Measurements from ENCODE around the gene ATG3. TPM values are rescaled to one million over a fixed set of nuclear protein-coding genes. Genes with fewer than 3 reads are reported as not detected.

ATG3 gene
- total and polyA plus RNA-seq, 2 of the 8 experiments (the other 6 are each of a cell fraction or from before 2014, with no cell fraction given), result 27.3 to 55.3 TPM

DNA sequence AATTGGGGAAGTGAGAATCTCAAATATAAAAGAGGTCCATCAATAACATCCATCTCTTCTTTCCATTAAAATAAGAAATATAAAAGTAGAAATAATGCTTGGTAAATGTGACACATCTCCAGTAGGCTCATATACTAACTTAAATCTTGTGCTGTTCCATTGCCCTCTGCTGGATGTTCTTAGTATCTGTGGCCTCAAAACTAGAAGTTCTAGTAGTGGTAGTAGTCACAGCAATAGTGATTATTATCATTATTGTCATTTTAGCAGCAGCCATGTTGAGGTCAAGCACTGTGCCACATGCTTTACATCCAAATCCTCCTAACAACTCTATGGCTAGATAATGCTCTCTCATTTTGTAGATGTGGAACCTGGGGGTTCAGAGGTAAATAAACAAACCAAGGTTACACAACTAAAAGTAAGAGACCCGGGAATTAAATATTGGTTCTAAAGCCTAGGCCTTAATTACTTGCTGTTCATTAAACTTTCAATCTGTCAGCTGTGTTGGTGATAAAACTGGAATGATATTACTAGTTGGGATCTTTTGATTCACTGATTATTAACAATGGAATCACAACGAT is 42.2 kb downstream of the ATG3 start:
- no peaks in the 10 kb centered on the region for H4K20me1 ChIP-seq (replicated peaks in 1 of 2; ENCODE audit: control insufficient read depth in 1 of 2, insufficient read depth in 2 of 2, low read length in 2 of 2)
- H4K8ac ChIP-seq (ENCODE audit: extremely low read depth, insufficient read depth, low read length), result no peak overlapping the region
- H2BK20ac ChIP-seq (ENCODE audit: low read length), result no peak overlapping the region
- H3K56ac ChIP-seq (replicated peaks; ENCODE audit: insufficient read length, low read depth, low read length), result no peak overlapping the region
- no peak overlapping the region for H2BK15ac ChIP-seq (ENCODE audit: low read length)
- H3K27me3 ChIP-seq (replicated peaks in 1 of 4; ENCODE audit: control insufficient read depth in 3 of 4, extremely low read depth in 1 of 4, insufficient read depth in 3 of 4, low read length in 3 of 4), result no peaks in the 10 kb centered on the region
- ChIA-PET CTCF (ENCODE audit: partially characterized antibody) (interaction anchor here (0.7 to 4.7 kb wide), 27 partner anchors 11 to 408 kb away, joined by 3 to 33 read pairs (median 4); partner anchors contain the start of gene SLC9C1), POLR2A (ENCODE audit: partially characterized antibody) (no interaction called here)
- no peak overlapping the region for H3K9ac ChIP-seq (replicated peaks in 1 of 4; ENCODE audit: extremely low read depth in 1 of 4, low read depth in 3 of 4, low read length in 3 of 4)
- H3K4ac ChIP-seq (replicated peaks; ENCODE audit: insufficient read length, low read depth, low read length), result no peak overlapping the region
- H2AK5ac ChIP-seq (ENCODE audit: low read depth, low read length), result no peak overlapping the region
- no peak for FAIRE-seq
- DNase-seq (ENCODE audit: low read depth in 1 of 2, low spot score in 2 of 2), result no peak
- no peak overlapping the region for H3K27ac ChIP-seq (ENCODE audit: low read depth, low read length)
- H3K4me1 ChIP-seq (replicated peaks in 1 of 4; ENCODE audit: control insufficient read depth in 3 of 4, insufficient read depth in 4 of 4, low read length in 3 of 4), result no peaks in the 10 kb centered on the region
- no peaks in the 10 kb centered on the region for H3K79me1 ChIP-seq (ENCODE audit: low read depth, low read length)
- 87% methylated on average over 2 of the region's 2 CpGs; no CpG with 5 or more reads in 1 of the 2 experiments for WGBS, 2 experiments (ENCODE audit: extremely low coverage in 1 of 2, insufficient coverage in 1 of 2, insufficient read length in 1 of 2, insufficient replicate concordance in 2 of 2, low coverage in 1 of 2, low lambda C conversion rate in 2 of 2, missing lambda C conversion rate in 1 of 2)
- peak overlapping the region; percentile 49 for H4K5ac ChIP-seq (ENCODE audit: insufficient read length, low read depth, low read length)
- no peak overlapping the region for H3K23ac ChIP-seq (ENCODE audit: insufficient read length)
- H3K4me3 ChIP-seq (ENCODE audit: extremely low read depth in 1 of 4, insufficient read depth in 2 of 4, low read depth in 3 of 4, low read length in 4 of 4), result no peak overlapping the region
- H2BK120ac ChIP-seq (replicated peaks; ENCODE audit: low read depth, low read length), result no peak overlapping the region
- 0 out of 4 replicates have a peak, but pooled peaks cover 0 to 1% of the 10 kb centered on the region in 2 experiments for H3K9me3 ChIP-seq (ENCODE audit: insufficient read depth in 2 of 2, low read depth in 1 of 2, low read length in 1 of 2)
- H3K4me2 ChIP-seq (ENCODE audit: insufficient read depth in 1 of 2, low read depth in 2 of 2, low read length in 2 of 2), result no peak overlapping the region
- no peak overlapping the region for H2AFZ ChIP-seq (ENCODE audit: low read length)
- no peak overlapping the region for H2BK12ac ChIP-seq (ENCODE audit: low read depth, low read length)
- peak; percentile 26; the same call in 1 of the 2 replicates for TF ChIP-seq YY1 (IDR thresholded peaks at IDR 0.05; ENCODE audit: low read depth, low read length)
- no peak for TF ChIP-seq CREB1 (IDR thresholded peaks at IDR 0.05)
- peak; percentile 88 to 89 for TF ChIP-seq RAD21 (IDR thresholded peaks at IDR 0.05 in 1 of 2, conservative IDR thresholded peaks at IDR 0.05 in 1 of 2; ENCODE audit: low read depth in 2 of 2, low read length in 2 of 2)
- TF ChIP-seq, protein P1, sequence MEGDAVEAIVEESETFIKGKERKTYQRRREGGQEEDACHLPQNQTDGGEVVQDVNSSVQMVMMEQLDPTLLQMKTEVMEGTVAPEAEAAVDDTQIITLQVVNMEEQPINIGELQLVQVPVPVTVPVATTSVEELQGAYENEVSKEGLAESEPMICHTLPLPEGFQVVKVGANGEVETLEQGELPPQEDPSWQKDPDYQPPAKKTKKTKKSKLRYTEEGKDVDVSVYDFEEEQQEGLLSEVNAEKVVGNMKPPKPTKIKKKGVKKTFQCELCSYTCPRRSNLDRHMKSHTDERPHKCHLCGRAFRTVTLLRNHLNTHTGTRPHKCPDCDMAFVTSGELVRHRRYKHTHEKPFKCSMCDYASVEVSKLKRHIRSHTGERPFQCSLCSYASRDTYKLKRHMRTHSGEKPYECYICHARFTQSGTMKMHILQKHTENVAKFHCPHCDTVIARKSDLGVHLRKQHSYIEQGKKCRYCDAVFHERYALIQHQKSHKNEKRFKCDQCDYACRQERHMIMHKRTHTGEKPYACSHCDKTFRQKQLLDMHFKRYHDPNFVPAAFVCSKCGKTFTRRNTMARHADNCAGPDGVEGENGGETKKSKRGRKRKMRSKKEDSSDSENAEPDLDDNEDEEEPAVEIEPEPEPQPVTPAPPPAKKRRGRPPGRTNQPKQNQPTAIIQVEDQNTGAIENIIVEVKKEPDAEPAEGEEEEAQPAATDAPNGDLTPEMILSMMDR (IDR thresholded peaks at IDR 0.05; ENCODE audit: control extremely low read depth in 1 of 3, insufficient read depth in 1 of 3, low read depth in 1 of 3, low read length in 3 of 3), result peak in 2 of 3 experiments; percentile 63 to 70; a peak in 2 of 4 replicates
- no peaks in the 10 kb centered on the region for H3K36me3 ChIP-seq (ENCODE audit: control insufficient read depth in 2 of 4, insufficient read depth in 4 of 4, low read length in 3 of 4)
- H3K18ac ChIP-seq (ENCODE audit: extremely low read depth, low read length), result no peak overlapping the region
- no peak overlapping the region for H4K91ac ChIP-seq (replicated peaks; ENCODE audit: insufficient read length, low read length)
- no peak overlapping the region for H2BK5ac ChIP-seq (ENCODE audit: low read depth, low read length)
- no peak overlapping the region for H3K14ac ChIP-seq (ENCODE audit: insufficient read length)
- no peaks in the 10 kb centered on the region for H3K79me2 ChIP-seq (ENCODE audit: control insufficient read depth in 1 of 2, insufficient read depth in 2 of 2, low read length in 2 of 2)
- no peaks in the 10 kb centered on the region for H3K23me2 ChIP-seq (ENCODE audit: low read depth, low read length)
